ENCODE measurements around the gene DERA. TPM values are rescaled to one million over a fixed set of nuclear protein-coding genes. Genes with fewer than 3 reads are reported as not detected.

The DERA gene
- total RNA-seq, 3 donors from 2014 or later, result 28.8 to 51.7 (median 44.2) TPM

GRCh38 chr12:16034136-16034817, 123.1 kb downstream of the DERA start:
- H3K27ac ChIP-seq, result no peak overlapping the region
- no peak for TF ChIP-seq POLR2A (IDR thresholded peaks at IDR 0.05)
- TF ChIP-seq CTCF (IDR thresholded peaks at IDR 0.05), result no peak
- TF ChIP-seq POLR2AphosphoS5 (IDR thresholded peaks at IDR 0.05), result no peak
- H3K4me3 ChIP-seq, result no peak overlapping the region
- intact Hi-C loops (cut with DNase I; ENCODE audit: low total_unique reads), result no loop called here
- no peaks in the 10 kb centered on the region for H3K27me3 ChIP-seq
- H3K4me1 ChIP-seq, result no peaks in the 10 kb centered on the region
- H3K9me3 ChIP-seq, result no peaks in the 10 kb centered on the region
- H3K36me3 ChIP-seq, result no peaks in the 10 kb centered on the region
- no peak for DNase-seq (ENCODE audit: low spot score in 2 of 2)

GRCh38 chr12:16036073-16036472, 124.9 kb downstream of the DERA start:
- no peak for DNase-seq (ENCODE audit: low spot score in 2 of 2)
- Histone ChIP-seq H3K27me3 (no peaks in the 10 kb centered on the region), H3K9me3 (no peaks in the 10 kb centered on the region), H3K4me3 (no peak overlapping the region), H3K4me1 (no peaks in the 10 kb centered on the region), H3K27ac (no peak overlapping the region), H3K36me3 (no peaks in the 10 kb centered on the region)
- intact Hi-C loops (cut with DNase I; ENCODE audit: low total_unique reads), result no loop called here
- TF ChIP-seq CTCF (IDR thresholded peaks at IDR 0.05) (no peak), POLR2AphosphoS5 (IDR thresholded peaks at IDR 0.05) (no peak), POLR2A (IDR thresholded peaks at IDR 0.05) (no peak)

- intact Hi-C loops (cut with DNase I; ENCODE audit: low total_unique reads), result no loop called here
- Histone ChIP-seq H3K27me3 (no peaks in the 10 kb centered on the region), H3K36me3 (no peaks in the 10 kb centered on the region), H3K9me3 (peaks cover 0 to 5% of the 10 kb centered on the region in 2 donors), H3K4me3 (no peak overlapping the region), H3K4me1 (no peaks in the 10 kb centered on the region), H3K27ac (no peak overlapping the region)
- no peak for DNase-seq (ENCODE audit: low spot score in 2 of 2)
- TF ChIP-seq POLR2AphosphoS5 (IDR thresholded peaks at IDR 0.05) (no peak), CTCF (IDR thresholded peaks at IDR 0.05) (no peak), POLR2A (IDR thresholded peaks at IDR 0.05) (no peak)
These were observed 126.4 kb downstream of the DERA start for GRCh38 chr12:16037533-16037932.

- no peak for TF ChIP-seq CTCF (IDR thresholded peaks at IDR 0.05)
- no peak for TF ChIP-seq POLR2AphosphoS5 (IDR thresholded peaks at IDR 0.05)
- TF ChIP-seq POLR2A (IDR thresholded peaks at IDR 0.05), result no peak
- intact Hi-C loops (cut with DNase I; ENCODE audit: low total_unique reads), result no loop called here
- no peaks in the 10 kb centered on the region for H3K4me1 ChIP-seq
- H3K4me3 ChIP-seq, result no peak overlapping the region
- H3K27ac ChIP-seq, result no peak overlapping the region
- no peak for DNase-seq (ENCODE audit: low spot score in 2 of 2)
- peaks cover 6 to 22% of the 10 kb centered on the region in 2 donors for H3K9me3 ChIP-seq
- no peaks in the 10 kb centered on the region for H3K36me3 ChIP-seq
- H3K27me3 ChIP-seq, result no peaks in the 10 kb centered on the region
These were observed 132.3 kb downstream of the DERA start for GRCh38 chr12:16043480-16043879.

GRCh38 chr12:16046266-16046665, 135.1 kb downstream of the DERA start:
- intact Hi-C loops (cut with DNase I; ENCODE audit: low total_unique reads), result no loop called here
- H3K27ac ChIP-seq, result no peak overlapping the region

More at GRCh38 chr12:16046266-16046665, 135.1 kb downstream of the DERA start:
- no peaks in the 10 kb centered on the region for H3K36me3 ChIP-seq
- H3K4me3 ChIP-seq, result no peak overlapping the region
- H3K27me3 ChIP-seq, result no peaks in the 10 kb centered on the region
- no peaks in the 10 kb centered on the region for H3K4me1 ChIP-seq
- DNase-seq (ENCODE audit: low spot score in 2 of 2), result no peak
- TF ChIP-seq POLR2AphosphoS5 (IDR thresholded peaks at IDR 0.05), result no peak
- TF ChIP-seq CTCF (IDR thresholded peaks at IDR 0.05), result no peak
- no peak for TF ChIP-seq POLR2A (IDR thresholded peaks at IDR 0.05)
- H3K9me3 ChIP-seq, result peaks cover 6 to 22% of the 10 kb centered on the region in 2 donors

Data from breast epithelium (tissue), 4 donors.